Fibroblast of peridontal ligament (primary cell): Measurements from ENCODE around the gene DNAI1.

Experiments
- DNase-seq: peaks from one replicate; pipeline ENCODE4 v3.0.0-alpha.2; 2010; ENCODE audit errors: extremely low read depth

The DNAI1 gene

DNA sequence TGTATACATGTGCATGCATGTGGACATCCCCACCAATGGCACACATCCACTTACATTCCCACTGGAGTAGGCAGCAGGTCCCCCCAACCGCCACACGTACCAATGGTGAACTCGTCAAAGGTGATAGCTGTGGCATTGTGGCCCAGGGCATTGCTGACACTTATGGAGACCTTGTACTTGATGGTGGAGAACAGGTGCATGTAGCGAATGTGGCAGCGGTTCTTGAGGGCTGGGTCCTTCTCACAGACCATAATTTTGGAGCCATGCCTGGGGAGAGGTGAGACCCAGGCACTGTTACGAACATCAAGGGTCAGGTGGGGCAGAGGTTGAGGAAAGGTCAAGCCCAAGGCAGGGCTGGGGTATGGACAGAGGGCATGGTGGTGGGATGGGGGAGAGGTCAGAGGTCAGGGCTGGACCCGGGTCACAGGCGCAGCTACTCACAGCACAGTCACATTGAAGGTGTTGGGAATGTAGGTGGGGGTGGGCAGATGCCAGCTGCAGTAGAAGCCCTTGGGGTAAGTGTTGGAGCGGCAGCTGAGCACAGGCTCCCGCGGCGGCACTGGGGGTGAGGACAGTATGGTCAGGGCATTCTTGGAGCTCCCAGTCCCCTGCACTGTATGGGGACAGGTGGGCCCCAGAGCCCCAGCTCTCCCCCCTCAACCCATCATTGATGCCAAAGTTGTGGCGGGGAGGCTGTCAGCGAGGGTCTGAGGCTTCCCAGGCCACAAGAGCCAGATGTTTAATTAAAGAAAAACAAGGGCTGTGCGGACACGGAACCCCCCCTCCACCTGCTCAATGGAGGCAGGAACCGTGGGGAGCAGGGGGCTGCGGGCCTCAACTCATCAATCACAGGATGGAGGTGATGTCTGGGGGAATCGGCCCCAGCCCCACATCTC lies 99.1 kb downstream of the DNAI1 start:
- DNase-seq = no peak

DNA sequence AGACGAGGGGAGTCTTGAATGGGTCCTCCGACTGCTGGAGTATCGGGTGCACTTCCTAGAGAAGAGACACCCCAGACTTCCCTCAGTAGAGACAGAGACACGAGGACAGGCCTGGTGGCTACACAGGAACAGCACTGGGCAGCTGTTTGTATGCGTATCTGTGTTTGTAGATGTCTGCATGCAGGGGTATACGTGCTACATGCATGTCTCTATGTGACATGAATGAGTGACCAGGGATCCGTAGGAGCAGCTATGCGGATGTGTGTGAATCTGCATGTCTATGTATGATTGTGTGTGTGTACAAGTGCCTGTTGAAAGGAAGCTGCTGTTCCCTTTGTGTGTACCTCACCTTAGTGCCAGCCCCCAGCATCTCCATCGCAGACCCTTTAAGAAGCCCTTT lies 99.8 kb downstream of the DNAI1 start:
- DNase-seq = no peak

DNA sequence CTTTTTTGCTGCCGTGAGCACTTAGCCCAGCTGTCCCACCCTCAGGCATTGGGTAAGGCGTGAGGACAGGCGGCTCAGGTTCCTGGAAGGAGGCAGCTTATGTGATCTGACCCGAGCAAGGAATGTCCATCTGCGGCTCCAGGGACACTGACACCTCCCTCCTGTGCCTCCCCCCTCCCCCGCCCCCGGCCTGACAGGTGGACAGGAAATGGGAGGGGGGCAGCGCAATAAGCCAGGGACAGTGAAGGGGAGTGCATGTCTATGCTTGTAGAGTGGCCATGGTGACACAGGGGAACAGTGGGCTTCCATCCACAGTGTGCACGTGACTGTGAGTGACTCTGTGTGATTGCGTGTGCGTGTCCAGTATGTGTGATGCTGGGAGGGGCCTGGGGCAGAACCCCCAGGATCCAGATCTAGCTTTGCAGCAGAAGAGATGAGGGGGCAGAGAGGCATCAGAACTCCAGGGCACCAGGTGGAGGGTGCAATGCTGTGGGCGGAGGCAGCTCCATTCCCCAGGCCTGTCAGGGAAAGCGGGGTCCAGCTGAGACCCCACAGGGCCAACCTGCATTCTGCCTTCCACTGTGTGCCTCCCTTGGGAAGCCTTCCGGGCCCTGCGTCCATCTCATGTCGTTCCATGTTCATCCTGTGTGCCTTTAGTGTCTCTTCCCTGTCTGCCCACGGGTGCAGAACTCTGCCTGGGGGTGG lies 100.5 kb downstream of the DNAI1 start:
- DNase-seq = no peak

DNA sequence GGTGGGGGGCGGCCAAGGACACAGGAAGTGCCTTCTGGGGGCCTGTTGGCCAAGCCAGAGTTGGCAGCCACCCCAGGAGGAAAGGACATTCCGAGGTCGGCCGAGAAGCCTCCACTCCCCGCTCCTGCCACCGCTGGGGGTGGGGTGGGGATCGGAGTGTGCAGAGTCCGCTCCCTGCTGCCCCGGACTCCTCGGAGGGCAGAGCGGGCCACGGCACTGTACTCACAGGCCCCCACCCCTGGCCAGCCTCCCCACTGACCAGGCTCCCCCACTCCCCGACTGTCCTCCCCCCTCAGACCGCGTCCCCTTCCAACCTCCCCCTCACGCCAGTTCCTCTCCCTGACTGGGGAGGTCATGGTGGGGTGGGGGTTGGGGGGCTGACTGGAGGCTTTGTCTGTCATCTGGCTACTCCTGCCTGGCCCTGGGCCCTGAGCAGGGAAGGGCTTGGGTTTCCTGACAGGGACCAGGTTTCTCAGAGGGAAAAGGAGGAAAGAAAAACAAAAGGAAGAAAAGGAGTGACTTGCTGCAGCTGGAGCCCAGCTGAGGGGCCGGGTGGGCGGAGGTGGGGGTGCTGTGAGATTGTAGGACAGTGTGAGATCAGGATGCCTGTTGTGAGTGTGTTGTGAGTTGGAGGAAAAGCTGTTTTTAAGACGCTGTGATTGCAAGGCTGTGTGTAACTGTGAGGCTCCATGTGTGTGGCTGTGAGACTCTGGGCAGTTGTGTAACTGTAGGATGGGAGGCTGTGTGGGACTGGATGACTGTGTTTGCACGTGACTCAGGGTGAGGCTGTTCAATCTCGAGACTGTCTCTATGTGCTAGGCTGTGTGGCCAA lies 101.2 kb downstream of the DNAI1 start:
- DNase-seq = peak; percentile 33

DNA sequence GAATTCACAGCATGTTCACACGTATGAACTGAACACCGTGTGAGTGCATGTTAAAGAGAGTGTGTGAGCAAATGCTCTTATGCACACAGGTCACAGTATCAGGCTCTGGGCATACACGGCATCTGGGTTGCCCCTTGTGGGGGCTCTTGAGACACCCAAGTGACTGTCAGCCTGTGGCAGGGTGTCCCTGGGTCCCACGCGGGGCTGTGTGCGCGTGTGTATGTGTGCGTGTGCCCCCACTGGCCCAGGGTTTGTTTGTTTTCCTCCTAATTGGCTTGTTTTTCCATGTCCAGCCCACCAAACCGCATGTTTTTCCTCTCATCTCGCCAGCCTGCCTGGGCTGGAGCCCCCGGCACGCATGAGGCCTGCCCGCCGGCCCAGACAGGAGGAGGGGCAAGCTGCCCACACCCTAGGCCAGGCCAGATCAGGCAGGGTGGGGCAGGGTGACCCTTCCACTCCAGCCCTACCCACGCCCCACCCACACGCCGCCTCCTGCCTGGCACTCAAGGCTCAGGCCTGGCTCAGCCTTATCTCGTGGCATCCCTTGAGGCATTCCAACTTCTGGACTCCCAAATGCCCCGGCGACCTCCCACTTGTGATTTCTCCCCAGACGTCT lies 102.1 kb downstream of the DNAI1 start:
- no peak for DNase-seq

DNA sequence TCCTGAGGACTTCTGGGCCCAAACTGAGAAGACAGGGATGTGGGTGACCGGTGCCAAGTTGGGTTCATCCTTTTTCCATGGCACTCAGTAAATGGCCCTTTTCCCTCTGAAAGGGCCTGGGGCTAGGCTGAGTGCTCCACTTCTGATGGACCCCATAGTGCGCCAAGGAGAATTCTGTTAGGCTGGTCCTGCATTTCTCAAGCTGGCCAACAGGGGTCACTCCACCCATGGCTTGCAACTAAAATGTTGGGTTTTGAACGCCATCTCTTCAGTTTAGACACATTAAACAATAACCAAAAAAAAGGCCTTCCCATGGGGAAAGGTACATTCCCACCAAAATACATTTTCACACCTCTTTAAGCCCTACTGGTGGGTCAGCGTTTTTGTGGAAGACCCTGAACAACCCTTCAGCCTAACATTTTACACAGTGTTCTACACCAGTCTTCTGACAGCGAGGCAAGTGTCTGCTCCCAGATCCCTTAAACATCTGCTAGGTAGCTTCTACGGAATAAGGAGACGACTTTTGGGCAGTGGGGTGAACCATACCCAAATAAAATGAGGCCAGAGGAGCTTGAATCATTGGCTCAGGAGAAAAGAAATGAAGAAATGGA lies 103.6 kb downstream of the DNAI1 start:
- DNase-seq = no peak

DNA sequence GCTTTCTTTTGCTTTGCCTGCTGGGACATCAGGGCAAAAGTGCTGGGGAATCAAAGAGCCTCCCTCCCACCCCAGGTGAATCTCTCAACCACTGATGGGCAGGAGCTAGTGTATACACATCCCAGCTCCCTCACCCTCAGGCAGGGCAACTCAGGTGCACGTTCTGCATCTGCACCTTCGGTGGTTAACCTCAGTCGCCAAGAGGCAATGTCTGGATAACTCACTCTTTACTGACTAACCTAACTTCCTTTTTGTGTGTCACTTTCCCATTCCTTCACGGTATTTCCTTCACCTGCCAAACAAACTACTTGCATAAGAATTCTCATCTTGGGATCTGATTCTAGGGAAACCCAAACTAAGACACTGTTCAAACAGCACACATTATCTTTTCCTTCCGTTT lies 104.7 kb downstream of the DNAI1 start:
- no peak for DNase-seq

DNA sequence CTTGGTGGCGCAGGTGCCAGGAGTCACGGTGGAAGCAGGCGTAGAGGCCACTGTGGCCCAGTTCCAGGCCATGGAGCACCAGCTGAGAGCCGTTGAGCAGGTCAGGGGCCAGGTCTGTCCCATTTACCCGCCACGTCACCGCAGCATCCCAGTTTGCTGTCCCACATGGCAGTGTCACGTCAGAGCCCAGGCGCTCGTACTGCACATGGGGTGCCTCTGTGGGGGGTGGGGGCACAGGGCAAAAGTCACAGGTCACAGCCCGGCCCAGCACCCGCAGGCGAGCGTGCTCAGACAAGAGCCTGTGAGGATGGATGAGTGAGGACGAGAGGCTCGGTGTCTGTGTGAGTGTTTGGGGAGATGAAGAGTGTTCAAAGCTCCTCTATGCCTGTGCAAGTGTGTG lies 106.0 kb downstream of the DNAI1 start:
- DNase-seq = no peak

DNA sequence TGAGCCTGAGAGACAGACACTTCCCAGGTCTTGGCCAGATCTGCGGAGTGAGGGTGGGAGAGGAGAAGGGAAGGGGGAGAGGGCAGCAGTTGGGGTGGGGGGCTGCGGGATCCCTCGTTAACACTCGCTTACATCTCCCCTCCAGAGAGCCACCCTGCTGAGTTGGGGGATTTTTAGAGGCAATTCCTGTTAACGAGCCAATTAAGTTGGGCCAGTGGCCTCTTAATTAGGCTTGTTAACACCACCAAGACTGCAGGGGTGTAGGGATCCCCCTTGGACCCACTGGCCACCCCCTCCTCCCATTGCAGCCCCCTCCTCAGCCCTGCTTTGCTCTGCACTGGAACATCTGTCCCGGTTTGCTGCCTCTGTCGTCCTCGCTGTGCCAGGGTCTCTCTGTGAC lies 107.3 kb downstream of the DNAI1 start:
- DNase-seq = no peak

DNA sequence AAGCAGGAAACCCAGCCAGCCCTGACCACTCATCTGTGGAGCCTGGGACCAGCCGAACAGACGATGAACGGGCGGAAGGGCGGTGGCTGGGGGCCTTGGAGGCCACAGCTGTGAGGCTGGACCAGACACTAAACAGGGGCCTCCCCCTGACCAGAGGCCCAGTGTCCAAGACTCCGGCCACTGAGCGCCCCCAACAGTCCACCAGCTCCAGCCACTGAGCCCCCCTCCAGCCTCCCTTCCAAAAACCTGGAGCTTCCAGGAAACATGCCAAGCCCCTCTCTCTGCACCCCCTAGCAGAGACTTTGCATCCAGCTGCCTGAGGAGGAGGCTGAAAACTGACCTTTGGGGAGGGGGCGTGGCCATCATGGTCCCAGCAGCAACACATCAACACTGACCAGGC lies 107.7 kb downstream of the DNAI1 start:
- no peak for DNase-seq

DNA sequence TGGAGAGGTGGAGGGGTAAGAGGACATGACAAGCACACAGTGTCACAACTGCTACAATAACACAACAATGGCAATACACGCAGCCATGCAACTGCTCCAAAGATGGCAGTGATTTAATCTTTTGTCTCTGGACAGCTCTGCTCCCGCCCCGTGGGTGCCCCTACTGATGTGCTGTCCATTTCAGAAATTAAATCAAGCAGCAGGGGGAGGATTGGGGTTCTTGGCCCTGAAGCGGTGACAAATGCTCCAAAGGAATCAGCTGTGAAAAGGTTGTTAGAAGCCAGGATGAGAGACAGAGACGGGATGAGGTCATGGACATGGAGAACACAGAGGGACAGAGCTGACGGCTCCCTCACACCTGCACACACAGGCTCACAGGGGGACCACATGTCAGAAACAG lies 108.4 kb downstream of the DNAI1 start:
- no peak for DNase-seq

DNA sequence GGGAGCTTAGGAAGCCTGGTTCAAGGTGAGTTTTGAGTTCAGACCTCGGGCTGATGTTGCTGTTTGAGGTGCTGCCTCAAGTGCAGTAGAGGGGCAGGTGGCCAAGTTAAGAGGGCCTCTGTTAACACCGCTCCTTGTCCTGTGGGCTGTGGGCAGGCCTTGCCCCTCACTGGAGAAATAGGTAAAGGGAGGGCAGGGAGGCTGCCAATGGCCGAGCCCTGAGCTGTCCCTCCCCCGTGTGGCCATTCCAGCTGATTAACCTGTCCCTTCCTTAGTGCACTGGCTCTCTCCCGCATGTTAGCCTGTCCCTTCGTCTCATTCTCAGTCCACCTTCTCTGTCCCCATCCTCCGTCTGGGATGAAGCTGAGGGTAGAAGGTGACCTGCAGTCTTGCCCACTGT lies 109.5 kb downstream of the DNAI1 start:
- DNase-seq = no peak

DNA sequence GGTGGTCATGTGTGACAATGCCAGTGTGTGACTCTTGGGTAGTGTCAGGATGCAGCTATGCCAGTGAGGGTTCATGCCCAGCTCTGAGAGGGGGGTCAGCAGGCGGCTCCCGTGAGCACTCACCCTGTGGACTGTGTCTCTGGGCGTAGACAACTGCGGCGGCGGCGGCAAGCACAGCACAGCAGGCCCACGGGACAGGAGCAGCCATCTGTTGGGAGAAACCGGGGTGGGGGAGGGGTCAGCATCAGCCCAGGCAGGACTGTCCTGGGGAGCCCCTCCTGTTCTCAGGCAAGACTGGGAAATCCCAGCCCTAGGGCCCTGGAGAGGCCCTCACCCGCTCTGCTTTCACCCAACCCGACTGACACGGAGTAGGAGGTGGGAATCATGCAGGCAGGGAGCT lies 110.2 kb downstream of the DNAI1 start:
- no peak for DNase-seq

DNA sequence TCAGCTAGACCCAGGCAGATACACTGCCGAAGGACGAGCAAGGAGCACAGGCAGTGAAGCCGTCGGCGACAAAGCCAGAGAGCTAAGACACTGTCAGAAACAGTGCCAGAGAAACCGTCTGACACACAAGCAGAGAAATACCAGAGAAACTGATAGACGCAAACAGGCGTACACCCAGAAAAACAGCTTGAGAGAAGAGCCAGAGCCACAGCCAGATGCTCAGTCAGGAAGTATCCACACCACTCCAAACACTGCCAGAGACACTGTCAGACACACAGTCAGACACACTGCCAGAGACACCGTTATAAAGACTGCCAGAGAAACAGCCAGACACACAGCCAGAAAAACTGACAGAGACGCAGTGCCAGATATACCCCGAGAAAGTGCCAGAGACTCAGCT lies 111.8 kb downstream of the DNAI1 start:
- no peak for DNase-seq
